SJSA1 (cell line): ENCODE data around the gene TCF7L2. TPM values are rescaled to one million over a fixed set of nuclear protein-coding genes. Genes with fewer than 3 reads are reported as not detected.

Source experiments
- DNase-seq, 2 experiments: peaks; one replicate each; pipeline ENCODE4 v3.0.0-alpha.2; 2015 to 2020; ENCODE audit warnings: low spot score in 2 of 2, low read depth in 1 of 2
- H3K27ac ChIP-seq: fragments of 250-450 bp; sonication (Bioruptor Pico); 2 replicates; pipeline ENCODE4 v1.5.1; 2020; ENCODE audit warnings: mild to moderate bottlenecking, moderate library complexity
- H3K27me3 ChIP-seq: fragments of 250-450 bp; sonication (Bioruptor Pico); replicated peaks from 2 replicates; pipeline ENCODE4 v1.5.1; 2020; ENCODE audit warnings: mild to moderate bottlenecking, moderate library complexity
- H3K36me3 ChIP-seq: fragments of 250-450 bp; sonication (Bioruptor Pico); 2 replicates; pipeline ENCODE4 v1.5.1; 2020; ENCODE audit warnings: mild to moderate bottlenecking
- H3K4me1 ChIP-seq: fragments of 250-450 bp; sonication (Bioruptor Pico); replicated peaks from 2 replicates; pipeline ENCODE4 v1.6.1; 2021; ENCODE audit warnings: mild to moderate bottlenecking
- H3K4me3 ChIP-seq: fragments of 250-450 bp; sonication (Bioruptor Pico); 2 replicates; pipeline ENCODE4 v1.5.1; 2020; ENCODE audit warnings: mild to moderate bottlenecking
- H3K9me3 ChIP-seq: fragments of 250-450 bp; sonication (Bioruptor Pico); replicated peaks from 2 replicates; pipeline ENCODE4 v1.5.1; 2020; ENCODE audit warnings: mild to moderate bottlenecking
- total RNA-seq: library from RNA; depleted of rRNA; stranded (reverse); fragments of >200 nt; shearing (Covaris generic); gene quantifications from 2 replicates; pipeline ENCODE4 v1.2.3, GENCODE V29; 2014

TCF7L2 gene
- total RNA-seq, 1 experiment from 2014 or later: 4.4 TPM

DNA sequence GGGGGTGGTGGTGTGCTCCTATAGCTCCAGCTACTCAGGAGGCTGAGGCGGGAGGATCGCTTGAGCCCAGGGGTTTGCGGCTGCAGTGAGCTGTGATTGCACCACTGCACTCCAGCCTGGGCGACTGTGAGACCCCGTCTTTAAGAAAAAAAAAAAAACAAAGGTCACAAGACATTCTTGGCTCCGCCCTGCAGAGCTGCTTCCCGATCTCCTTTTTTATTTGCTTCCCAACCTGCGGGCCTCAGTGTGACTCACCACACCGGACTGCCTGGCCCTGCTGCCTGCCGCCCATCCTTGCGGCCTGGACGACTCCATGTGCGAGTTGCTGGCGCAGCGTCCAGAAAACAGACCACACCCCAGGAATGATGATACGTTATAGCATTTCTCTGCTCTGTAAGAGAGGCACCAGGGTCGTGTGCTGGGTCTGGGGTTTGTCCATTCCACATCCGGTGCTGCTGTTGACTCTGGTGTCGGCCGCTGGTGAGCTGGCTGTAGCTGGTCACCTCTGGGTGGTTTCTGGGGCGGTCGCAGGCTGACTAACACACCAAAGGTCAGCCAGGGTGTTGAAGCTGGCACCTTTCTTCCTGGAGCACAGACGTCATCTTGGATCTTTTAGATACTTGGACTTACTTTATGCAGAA lies 123.6 kb downstream of the TCF7L2 start:
- Histone ChIP-seq H3K9me3 (no peaks in the 10 kb centered on the region), H3K36me3 (peaks cover 11% of the 10 kb centered on the region), H3K4me1 (peaks cover 45% of the 10 kb centered on the region), H3K27ac (peak overlapping the region; percentile 91), H3K27me3 (no peaks in the 10 kb centered on the region), H3K4me3 (no peak overlapping the region)
- peak; percentile 98 to 99 for DNase-seq

DNA sequence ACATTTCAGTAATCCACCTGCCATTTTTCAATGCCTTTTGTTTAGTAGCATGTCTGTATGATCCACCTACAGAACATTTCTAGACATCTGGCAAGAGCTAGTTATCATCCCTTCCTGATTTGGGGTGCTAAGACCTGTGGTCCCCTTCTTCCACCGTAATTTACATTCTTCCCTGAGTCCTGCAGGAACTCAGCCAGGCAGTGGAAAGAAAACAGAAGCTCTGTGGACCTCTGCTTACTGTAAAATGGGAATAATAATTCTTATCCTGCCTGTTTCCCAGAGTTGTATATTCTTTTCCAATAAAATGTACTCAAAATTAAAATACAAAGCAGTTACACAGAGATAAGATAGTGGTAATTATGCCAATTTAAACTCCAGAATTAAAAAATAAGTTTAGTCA lies 126.9 kb downstream of the TCF7L2 start:
- Histone ChIP-seq H3K4me3 (no peak overlapping the region), H3K27ac (no peak overlapping the region), H3K36me3 (peaks cover 9% of the 10 kb centered on the region), H3K9me3 (no peaks in the 10 kb centered on the region), H3K4me1 (peaks cover 32% of the 10 kb centered on the region), H3K27me3 (no peaks in the 10 kb centered on the region)
- DNase-seq: no peak

- no peak for DNase-seq
- Histone ChIP-seq H3K27me3 (no peaks in the 10 kb centered on the region), H3K4me3 (no peak overlapping the region), H3K9me3 (no peaks in the 10 kb centered on the region), H3K36me3 (no peaks in the 10 kb centered on the region), H3K27ac (no peak overlapping the region), H3K4me1 (peaks cover 18% of the 10 kb centered on the region)
Measured at GRCh38 chr10:113078282-113078907, 128.3 kb downstream of the TCF7L2 start.

- Histone ChIP-seq H3K27ac (no peak overlapping the region), H3K27me3 (no peaks in the 10 kb centered on the region), H3K9me3 (no peaks in the 10 kb centered on the region), H3K4me1 (peaks cover 9% of the 10 kb centered on the region), H3K36me3 (no peaks in the 10 kb centered on the region; the same call in 1 of the 2 replicates), H3K4me3 (no peak overlapping the region)
- DNase-seq: no peak
Measured at GRCh38 chr10:113080061-113080924, 130.2 kb downstream of the TCF7L2 start.

DNA sequence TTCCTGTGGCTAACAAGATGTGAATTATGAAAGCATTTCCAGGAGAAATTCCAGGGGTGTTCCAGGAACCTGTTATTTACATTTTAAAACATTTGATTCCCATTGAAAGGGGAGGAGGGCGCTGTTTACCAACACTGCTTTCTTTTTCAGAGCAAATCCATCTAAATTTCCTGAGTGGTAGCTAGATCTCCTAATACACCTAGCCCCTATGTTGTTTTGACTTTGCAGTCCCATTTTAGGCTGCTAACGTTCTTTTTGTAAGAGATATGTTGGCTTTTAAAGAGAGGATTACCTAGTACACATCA lies 130.8 kb downstream of the TCF7L2 start:
- DNase-seq: no peak
- H3K27ac ChIP-seq: no peak overlapping the region
- H3K27me3 ChIP-seq: no peaks in the 10 kb centered on the region
- H3K4me3 ChIP-seq: no peak overlapping the region
- H3K36me3 ChIP-seq: no peaks in the 10 kb centered on the region; the same call in 1 of the 2 replicates
- no peaks in the 10 kb centered on the region for H3K9me3 ChIP-seq
- peaks cover 14% of the 10 kb centered on the region for H3K4me1 ChIP-seq

GRCh38 chr10:113084031-113084430 lies 134.0 kb downstream of the TCF7L2 start:
- Histone ChIP-seq H3K4me3 (no peak overlapping the region), H3K27me3 (no peaks in the 10 kb centered on the region), H3K9me3 (no peaks in the 10 kb centered on the region), H3K27ac (no peak overlapping the region), H3K36me3 (no peaks in the 10 kb centered on the region; the same call in 1 of the 2 replicates), H3K4me1 (peaks cover 40% of the 10 kb centered on the region)
- DNase-seq: no peak

- Histone ChIP-seq H3K36me3 (no peaks in the 10 kb centered on the region; the same call in 1 of the 2 replicates), H3K27ac (peak overlapping the region; percentile 94), H3K4me1 (peaks cover 45% of the 10 kb centered on the region), H3K9me3 (no peaks in the 10 kb centered on the region), H3K27me3 (no peaks in the 10 kb centered on the region), H3K4me3 (no peak overlapping the region)
- no peak for DNase-seq
Measured at GRCh38 chr10:113085776-113086175, 135.7 kb downstream of the TCF7L2 start.

DNA sequence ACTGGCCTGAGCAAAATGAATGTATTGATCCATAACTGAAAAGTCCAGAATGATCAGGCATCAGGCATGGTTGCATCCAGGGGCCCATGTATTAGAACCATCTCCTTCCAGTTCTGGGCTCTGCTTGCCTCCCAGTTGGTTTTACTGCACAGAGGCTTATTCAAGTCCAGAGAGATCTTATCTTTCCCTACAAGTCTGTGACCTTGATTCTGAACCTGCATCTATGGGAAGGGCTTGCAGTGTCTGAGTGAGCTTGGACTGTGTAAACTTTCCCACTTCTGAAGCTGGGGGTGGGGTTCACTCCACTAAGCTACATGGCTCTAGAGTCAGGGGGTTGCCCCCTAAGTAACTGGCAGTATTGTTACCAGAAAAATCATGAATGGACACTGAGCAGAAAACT lies 136.2 kb downstream of the TCF7L2 start:
- DNase-seq: peak in 1 of 2 experiments; percentile 69
- Histone ChIP-seq H3K4me1 (peaks cover 45% of the 10 kb centered on the region), H3K4me3 (no peak overlapping the region), H3K27me3 (no peaks in the 10 kb centered on the region), H3K27ac (peak overlapping the region; percentile 94), H3K36me3 (no peaks in the 10 kb centered on the region; the same call in 1 of the 2 replicates), H3K9me3 (no peaks in the 10 kb centered on the region)

- DNase-seq: peak; percentile 98 to 99
- Histone ChIP-seq H3K4me1 (peaks cover 45% of the 10 kb centered on the region), H3K27ac (peak overlapping the region; percentile 94), H3K9me3 (no peaks in the 10 kb centered on the region), H3K4me3 (no peak overlapping the region), H3K27me3 (no peaks in the 10 kb centered on the region), H3K36me3 (peaks cover 4% of the 10 kb centered on the region)
Measured at GRCh38 chr10:113087165-113088029, 137.3 kb downstream of the TCF7L2 start.

DNA sequence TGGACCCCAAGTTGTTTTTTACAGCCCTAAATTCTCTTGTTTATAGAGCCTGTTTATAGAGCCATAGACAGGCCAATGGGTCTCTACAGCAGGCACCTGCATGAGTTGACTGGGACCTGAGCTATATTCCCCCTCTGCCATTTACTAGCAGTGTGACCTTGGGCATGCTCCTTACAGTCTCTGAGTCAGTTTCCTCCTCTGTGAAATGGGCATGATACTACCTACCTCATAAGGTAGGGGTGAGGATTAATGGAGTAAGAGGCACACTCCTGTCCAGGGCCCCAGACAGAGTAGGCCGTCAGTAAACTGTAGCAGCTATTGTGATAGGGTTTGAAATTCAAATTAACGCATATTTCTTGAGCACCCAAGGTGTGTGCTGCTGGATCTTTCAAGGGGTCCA lies 138.1 kb downstream of the TCF7L2 start:
- H3K4me3 ChIP-seq: no peak overlapping the region
- peak overlapping the region; percentile 94 for H3K27ac ChIP-seq
- no peak for DNase-seq
- H3K9me3 ChIP-seq: no peaks in the 10 kb centered on the region; the same call in 1 of the 2 replicates
- H3K4me1 ChIP-seq: peaks cover 50% of the 10 kb centered on the region
- H3K36me3 ChIP-seq: peaks cover 12% of the 10 kb centered on the region
- H3K27me3 ChIP-seq: no peaks in the 10 kb centered on the region

DNA sequence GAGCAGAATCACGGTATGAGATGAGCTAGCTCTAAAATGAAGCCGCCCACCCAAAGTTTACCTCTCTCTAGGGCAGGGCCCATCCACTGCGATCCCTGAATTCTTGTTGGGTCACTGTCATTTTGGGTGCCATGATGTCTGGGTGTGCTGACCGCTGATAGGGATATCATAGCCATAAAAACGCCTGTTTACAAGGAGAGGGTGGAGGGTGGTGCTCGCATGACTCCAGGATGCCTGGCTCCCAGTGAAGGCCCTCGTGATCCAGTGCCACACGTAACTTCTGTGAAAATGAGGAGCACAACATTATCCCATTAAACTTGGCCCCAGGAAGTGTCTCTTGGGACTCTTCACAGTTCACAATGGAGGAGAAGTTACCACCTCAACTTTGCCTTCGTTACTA lies 139.5 kb downstream of the TCF7L2 start:
- DNase-seq: no peak
- Histone ChIP-seq H3K36me3 (peaks cover 16% of the 10 kb centered on the region), H3K9me3 (no peaks in the 10 kb centered on the region; the same call in 1 of the 2 replicates), H3K4me3 (no peak overlapping the region), H3K27me3 (no peaks in the 10 kb centered on the region), H3K27ac (no peak overlapping the region), H3K4me1 (peaks cover 57% of the 10 kb centered on the region)

DNA sequence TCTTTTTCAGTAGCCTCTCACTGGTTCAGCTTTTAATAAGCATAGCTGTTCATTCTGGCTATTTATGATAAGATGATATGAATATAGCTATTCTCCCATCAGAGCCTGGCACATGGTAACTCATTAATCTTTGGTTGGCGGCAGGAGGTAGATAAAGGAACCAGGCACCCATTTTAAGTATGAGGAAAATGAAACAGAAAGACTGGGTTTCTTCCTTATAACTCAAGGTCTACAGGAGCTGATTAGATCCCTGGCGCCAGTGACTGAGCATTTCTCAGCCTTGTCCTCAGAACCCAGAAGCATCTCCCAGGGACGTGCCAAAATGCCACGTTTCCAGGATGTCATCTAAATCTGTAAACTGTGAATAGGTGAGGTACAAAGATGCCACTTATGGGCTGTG lies 141.9 kb downstream of the TCF7L2 start:
- Histone ChIP-seq H3K27me3 (no peaks in the 10 kb centered on the region), H3K4me3 (no peak overlapping the region), H3K36me3 (peaks cover 25% of the 10 kb centered on the region), H3K4me1 (peaks cover 45% of the 10 kb centered on the region), H3K9me3 (no peaks in the 10 kb centered on the region; the same call in 1 of the 2 replicates), H3K27ac (no peak overlapping the region)
- DNase-seq: no peak
